Endothelial cell (in vitro differentiated cells): ENCODE data around the gene RER1. TPM values are rescaled to one million over a fixed set of nuclear protein-coding genes. Genes with fewer than 3 reads are reported as not detected.

Experiments used
- DNase-seq: peaks from one replicate; pipeline ENCODE4 v3.0.0; 2021; ENCODE audit warnings: low spot score
- H3K27ac Mint-ChIP-seq: one replicate; pipeline ENCODE4 v1.8.0; 2021; ENCODE audit warnings: mixed read lengths, inconsistent platforms; ENCODE audit not compliant: unreplicated experiment
- H3K27me3 Mint-ChIP-seq: one replicate; pipeline ENCODE4 v1.8.0; 2021; ENCODE audit warnings: mild to moderate bottlenecking, moderate library complexity, mixed read lengths, inconsistent platforms; ENCODE audit not compliant: unreplicated experiment
- H3K36me3 Mint-ChIP-seq: one replicate; pipeline ENCODE4 v1.8.0; 2021; ENCODE audit warnings: mild to moderate bottlenecking, low read depth, mixed read lengths, inconsistent platforms; ENCODE audit not compliant: unreplicated experiment
- H3K4me1 Mint-ChIP-seq: one replicate; pipeline ENCODE4 v1.8.0; 2021; ENCODE audit warnings: mild to moderate bottlenecking, mixed read lengths, inconsistent platforms; ENCODE audit not compliant: unreplicated experiment
- H3K4me3 Mint-ChIP-seq: one replicate; pipeline ENCODE4 v1.8.0; 2021; ENCODE audit warnings: mild to moderate bottlenecking, mixed read lengths, inconsistent platforms; ENCODE audit not compliant: unreplicated experiment
- H3K9me3 Mint-ChIP-seq: one replicate; pipeline ENCODE4 v1.8.0; 2021; ENCODE audit warnings: mixed read lengths, inconsistent platforms; ENCODE audit not compliant: unreplicated experiment
- CTCF ChIP-seq: fragments of 200-600 bp; sonication (generic); IDR thresholded peaks from one replicate; pipeline ENCODE4 v1.5.0; 2021; ENCODE audit warnings: antibody characterized with exemption; ENCODE audit not compliant: unreplicated experiment
- total RNA-seq: library from RNA; stranded (reverse); fragmentation: NEBNext Ultra II Directional; extraction: Animal tissue kit (Norgen Biotek cat#: 25700); gene quantifications from one replicate; pipeline ENCODE4 v1.2.1, GENCODE V29; 2021; ENCODE audit not compliant: unreplicated experiment

The RER1 gene
- total RNA-seq, 1 donor from 2014 or later: 141 TPM

GRCh38 chr1:2441746-2442145 lies 50.1 kb downstream of the RER1 start:
- no peaks in the 10 kb centered on the region for H3K36me3 Mint-ChIP-seq
- no peak for DNase-seq
- H3K4me3 Mint-ChIP-seq: no peak overlapping the region
- no peaks in the 10 kb centered on the region for H3K9me3 Mint-ChIP-seq
- TF ChIP-seq CTCF: no peak
- peaks cover 18% of the 10 kb centered on the region for H3K27me3 Mint-ChIP-seq
- no peaks in the 10 kb centered on the region for H3K4me1 Mint-ChIP-seq
- no peak overlapping the region for H3K27ac Mint-ChIP-seq

GRCh38 chr1:2442661-2443060 lies 51.0 kb downstream of the RER1 start:
- Mint-ChIP-seq H3K27ac (no peak overlapping the region), H3K27me3 (peaks cover 16% of the 10 kb centered on the region), H3K4me1 (no peaks in the 10 kb centered on the region), H3K36me3 (no peaks in the 10 kb centered on the region), H3K9me3 (no peaks in the 10 kb centered on the region), H3K4me3 (no peak overlapping the region)
- DNase-seq: no peak
- no peak for TF ChIP-seq CTCF

GRCh38 chr1:2443277-2444137 lies 51.9 kb downstream of the RER1 start:
- Mint-ChIP-seq H3K9me3 (no peaks in the 10 kb centered on the region), H3K4me3 (no peak overlapping the region), H3K27me3 (peaks cover 16% of the 10 kb centered on the region), H3K36me3 (no peaks in the 10 kb centered on the region), H3K4me1 (no peaks in the 10 kb centered on the region), H3K27ac (no peak overlapping the region)
- TF ChIP-seq CTCF: no peak
- DNase-seq: peak; percentile 52

GRCh38 chr1:2444138-2444591 lies 52.5 kb downstream of the RER1 start:
- Mint-ChIP-seq H3K4me3 (no peak overlapping the region), H3K27ac (no peak overlapping the region), H3K36me3 (no peaks in the 10 kb centered on the region), H3K4me1 (no peaks in the 10 kb centered on the region), H3K27me3 (peaks cover 16% of the 10 kb centered on the region), H3K9me3 (no peaks in the 10 kb centered on the region)
- no peak for TF ChIP-seq CTCF
- no peak for DNase-seq

- no peak overlapping the region for H3K27ac Mint-ChIP-seq
- no peak for TF ChIP-seq CTCF
- H3K4me3 Mint-ChIP-seq: no peak overlapping the region
- no peaks in the 10 kb centered on the region for H3K9me3 Mint-ChIP-seq
- DNase-seq: no peak
- no peaks in the 10 kb centered on the region for H3K4me1 Mint-ChIP-seq
- no peaks in the 10 kb centered on the region for H3K36me3 Mint-ChIP-seq
- H3K27me3 Mint-ChIP-seq: peaks cover 8% of the 10 kb centered on the region
Measured at GRCh38 chr1:2445162-2445822, 53.7 kb downstream of the RER1 start.
